ENCODE data around the gene FAM210B. TPM values are rescaled to one million over a fixed set of nuclear protein-coding genes. Genes with fewer than 3 reads are reported as not detected.
"Not testable (repeated sequence)": the region's sequence is repeated elsewhere in the genome, so short reads cannot be mapped to it uniquely, and the experiment has no call there.

The FAM210B gene
- total RNA-seq, 1 donor from 2014 or later = 36.4 TPM

- no peak for ATAC-seq
- intact Hi-C loops (cut with DNase I) = no loop called here
- TF ChIP-seq, protein P1, sequence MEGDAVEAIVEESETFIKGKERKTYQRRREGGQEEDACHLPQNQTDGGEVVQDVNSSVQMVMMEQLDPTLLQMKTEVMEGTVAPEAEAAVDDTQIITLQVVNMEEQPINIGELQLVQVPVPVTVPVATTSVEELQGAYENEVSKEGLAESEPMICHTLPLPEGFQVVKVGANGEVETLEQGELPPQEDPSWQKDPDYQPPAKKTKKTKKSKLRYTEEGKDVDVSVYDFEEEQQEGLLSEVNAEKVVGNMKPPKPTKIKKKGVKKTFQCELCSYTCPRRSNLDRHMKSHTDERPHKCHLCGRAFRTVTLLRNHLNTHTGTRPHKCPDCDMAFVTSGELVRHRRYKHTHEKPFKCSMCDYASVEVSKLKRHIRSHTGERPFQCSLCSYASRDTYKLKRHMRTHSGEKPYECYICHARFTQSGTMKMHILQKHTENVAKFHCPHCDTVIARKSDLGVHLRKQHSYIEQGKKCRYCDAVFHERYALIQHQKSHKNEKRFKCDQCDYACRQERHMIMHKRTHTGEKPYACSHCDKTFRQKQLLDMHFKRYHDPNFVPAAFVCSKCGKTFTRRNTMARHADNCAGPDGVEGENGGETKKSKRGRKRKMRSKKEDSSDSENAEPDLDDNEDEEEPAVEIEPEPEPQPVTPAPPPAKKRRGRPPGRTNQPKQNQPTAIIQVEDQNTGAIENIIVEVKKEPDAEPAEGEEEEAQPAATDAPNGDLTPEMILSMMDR (IDR thresholded peaks at IDR 0.05) = no peak
These were observed 35.1 kb upstream of the FAM210B start for GRCh38 chr20:56323656-56324055.

GRCh38 chr20:56324806-56325205 lies 34.0 kb upstream of the FAM210B start:
- no peak overlapping the region for H3K4me3 ChIP-seq
- no peaks in the 10 kb centered on the region for H3K36me3 ChIP-seq
- DNase-seq (no peak), ATAC-seq (no peak)
- no peaks in the 10 kb centered on the region for H3K27me3 ChIP-seq (ENCODE audit: low read depth)
- intact Hi-C loops (cut with DNase I) = no loop called here
- H3K9me3 ChIP-seq = no peaks in the 10 kb centered on the region
- H3K4me1 ChIP-seq = no peaks in the 10 kb centered on the region
- TF ChIP-seq, protein P1 (IDR thresholded peaks at IDR 0.05) = no peak
- no peak overlapping the region for H3K27ac ChIP-seq

More at GRCh38 chr20:56323656-56324055, 35.1 kb upstream of the FAM210B start:
- Histone ChIP-seq H3K27ac (no peak overlapping the region), H3K27me3 (ENCODE audit: low read depth) (no peaks in the 10 kb centered on the region), H3K9me3 (no peaks in the 10 kb centered on the region), H3K4me3 (no peak overlapping the region), H3K4me1 (no peaks in the 10 kb centered on the region), H3K36me3 (no peaks in the 10 kb centered on the region)
- DNase-seq = no peak

DNA sequence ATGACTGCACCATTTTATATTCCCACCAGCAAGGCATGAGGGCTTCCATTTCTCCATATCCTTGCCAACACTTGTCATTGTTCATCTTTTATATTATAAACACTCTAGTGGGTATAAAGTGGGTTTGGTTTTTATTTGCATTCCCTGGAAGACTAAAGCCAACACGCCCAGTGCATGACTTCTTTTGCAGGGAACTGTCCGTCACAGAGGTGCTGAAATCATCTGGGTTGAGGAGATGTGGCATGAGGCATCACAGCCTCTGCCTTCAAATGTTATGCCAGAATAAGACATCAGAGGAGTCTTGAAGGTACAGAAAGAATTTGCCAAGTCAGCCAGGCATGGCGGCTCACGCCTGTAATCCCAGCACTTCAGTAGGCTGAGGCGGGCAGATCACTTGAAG lies 29.9 kb upstream of the FAM210B start:
- Histone ChIP-seq H3K27me3 (ENCODE audit: low read depth) (peaks cover 5% of the 10 kb centered on the region), H3K4me3 (no peak overlapping the region), H3K36me3 (no peaks in the 10 kb centered on the region), H3K27ac (no peak overlapping the region), H3K4me1 (no peaks in the 10 kb centered on the region), H3K9me3 (no peaks in the 10 kb centered on the region)
- TF ChIP-seq, protein P1 (IDR thresholded peaks at IDR 0.05) = no peak
- intact Hi-C loops (cut with DNase I) = no loop called here
- no peak for DNase-seq
- no peak for ATAC-seq

GRCh38 chr20:56336709-56337108 lies 22.1 kb upstream of the FAM210B start:
- H3K4me1 ChIP-seq; H3K27ac ChIP-seq; DNase-seq; H3K9me3 ChIP-seq; H3K4me3 ChIP-seq; intact Hi-C loops (cut with DNase I); H3K36me3 ChIP-seq; ATAC-seq: not testable (repeated sequence)
- peaks cover 12% of the 10 kb centered on the region for H3K27me3 ChIP-seq (ENCODE audit: low read depth)

GRCh38 chr20:56342783-56343182 lies 16.0 kb upstream of the FAM210B start:
- Histone ChIP-seq H3K27me3 (ENCODE audit: low read depth) (peaks cover 33% of the 10 kb centered on the region), H3K4me3 (no peak overlapping the region), H3K9me3 (no peaks in the 10 kb centered on the region), H3K4me1 (peaks cover 6% of the 10 kb centered on the region), H3K27ac (no peak overlapping the region), H3K36me3 (no peaks in the 10 kb centered on the region)
- TF ChIP-seq, protein P1 (IDR thresholded peaks at IDR 0.05) = no peak
- no peak for ATAC-seq
- DNase-seq = no peak
- intact Hi-C loops (cut with DNase I) = no loop called here

DNA sequence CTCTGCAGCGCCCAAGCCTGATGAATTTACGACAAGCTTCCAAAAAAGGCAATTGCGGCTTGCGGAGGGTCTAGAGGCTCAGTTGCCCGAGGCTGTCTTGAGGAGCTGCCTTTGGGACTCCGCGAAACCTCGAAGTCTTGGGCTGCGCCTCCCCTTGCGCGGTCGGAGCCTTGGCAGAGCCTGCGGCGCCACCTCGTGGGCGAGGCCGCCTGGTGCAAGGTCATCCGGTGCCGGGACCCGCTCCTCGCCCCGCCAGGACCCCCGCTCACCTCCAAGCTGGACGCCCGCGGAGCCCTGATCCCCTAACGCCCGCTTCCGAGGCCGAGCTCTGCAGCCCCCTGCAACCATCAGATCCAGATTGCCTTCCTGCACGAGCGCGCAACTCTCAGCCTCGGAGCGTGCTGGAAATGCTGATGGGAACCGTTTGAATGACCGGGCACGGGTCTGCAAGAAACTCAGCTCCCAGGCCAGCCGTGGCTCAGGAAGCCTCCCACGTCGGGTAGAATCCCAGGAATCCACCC lies 14.9 kb upstream of the FAM210B start:
- Histone ChIP-seq H3K9me3 (no peaks in the 10 kb centered on the region), H3K27ac (no peak overlapping the region), H3K36me3 (no peaks in the 10 kb centered on the region), H3K27me3 (ENCODE audit: low read depth) (peaks cover 34% of the 10 kb centered on the region), H3K4me1 (peaks cover 6% of the 10 kb centered on the region), H3K4me3 (no peak overlapping the region)
- intact Hi-C loops (cut with DNase I) = no loop called here
- TF ChIP-seq, protein P1 (IDR thresholded peaks at IDR 0.05) = peak; percentile 68
- ATAC-seq (peak; percentile 76 to 85), DNase-seq (peak; percentile 60)
